Fibroblast of gingiva (primary cell): ENCODE measurements around the gene TNFRSF9.

Source experiments
- DNase-seq: peaks from one replicate; pipeline ENCODE4 v3.0.0-alpha.2; 2011; ENCODE audit warnings: low read depth

The TNFRSF9 gene

DNA sequence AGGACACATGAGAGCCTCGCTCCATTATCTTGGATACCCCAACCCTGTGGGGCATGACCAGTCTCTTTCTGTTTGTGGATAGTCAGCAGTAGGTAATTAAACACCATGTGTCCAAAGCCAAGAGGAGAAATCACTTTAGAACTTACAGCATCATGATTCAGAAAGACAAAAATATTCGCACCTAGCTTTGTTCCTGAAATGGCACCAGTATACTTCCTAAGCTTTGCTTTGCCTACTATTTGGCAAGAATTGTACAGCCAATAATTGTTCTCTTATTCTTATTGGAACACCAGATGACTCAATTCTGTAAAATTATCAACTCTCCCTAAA, 24.2 kb downstream of the TNFRSF9 start:
- no peak for DNase-seq

- no peak for DNase-seq
Measured at GRCh38 chr1:7915826-7916500, 24.7 kb downstream of the TNFRSF9 start.

DNA sequence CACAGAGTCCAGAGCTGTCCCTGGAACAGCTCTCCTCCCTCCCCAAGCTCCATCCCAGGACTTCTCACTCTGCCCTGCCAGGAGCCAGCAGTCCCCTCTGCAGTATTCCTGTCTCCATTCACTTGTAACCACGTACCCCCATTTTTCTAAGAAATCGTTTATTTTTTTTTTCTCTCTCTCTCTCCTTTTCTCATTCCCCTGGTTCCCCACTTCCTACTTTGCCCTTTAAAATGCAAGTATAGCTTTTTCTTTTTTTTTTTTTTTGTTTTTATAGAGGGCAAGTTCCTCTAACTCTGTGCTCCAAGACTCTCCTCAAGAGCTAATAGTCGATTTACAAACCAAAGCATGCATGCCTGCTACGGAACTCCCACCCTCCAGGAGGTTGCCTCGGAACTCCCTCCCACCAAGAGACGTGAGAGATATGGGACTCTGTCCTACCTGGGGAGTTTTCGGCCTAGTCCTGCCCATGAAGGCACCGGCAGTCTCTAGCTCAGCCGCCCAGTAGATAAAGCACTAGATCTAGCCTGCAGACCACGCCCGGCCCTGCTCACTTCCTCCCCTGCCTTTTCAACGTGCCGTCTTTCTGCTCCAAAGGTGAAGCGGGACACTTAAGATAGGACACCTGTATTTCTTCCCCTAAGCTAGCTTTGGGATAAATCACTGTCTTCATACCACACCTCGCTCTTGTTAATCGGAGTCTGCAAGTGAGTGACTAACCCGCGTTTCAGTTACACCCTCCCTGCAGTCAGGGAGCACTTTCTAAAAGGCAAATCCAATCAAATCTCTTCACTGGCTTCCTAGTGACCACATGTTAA, 27.7 kb downstream of the TNFRSF9 start:
- no peak for DNase-seq

DNA sequence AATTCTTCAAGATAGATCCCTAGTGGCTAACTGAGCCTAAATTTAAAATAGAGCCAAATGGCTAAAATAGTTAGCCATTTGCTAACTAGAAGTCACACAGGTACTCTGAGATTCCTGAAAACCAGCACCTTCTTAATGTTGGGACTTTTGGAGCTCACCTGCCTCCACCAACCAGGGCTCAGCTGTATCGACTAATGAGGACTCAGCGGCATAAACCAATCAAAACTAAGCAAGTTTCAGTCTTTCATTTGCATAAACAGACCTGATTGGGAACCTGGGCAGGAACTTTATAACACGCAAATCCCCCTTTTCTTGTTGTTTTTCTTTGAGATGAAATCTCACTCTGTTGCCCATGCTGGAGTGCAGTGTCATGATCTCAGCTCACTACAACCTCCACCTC, 28.5 kb downstream of the TNFRSF9 start:
- no peak for DNase-seq

DNA sequence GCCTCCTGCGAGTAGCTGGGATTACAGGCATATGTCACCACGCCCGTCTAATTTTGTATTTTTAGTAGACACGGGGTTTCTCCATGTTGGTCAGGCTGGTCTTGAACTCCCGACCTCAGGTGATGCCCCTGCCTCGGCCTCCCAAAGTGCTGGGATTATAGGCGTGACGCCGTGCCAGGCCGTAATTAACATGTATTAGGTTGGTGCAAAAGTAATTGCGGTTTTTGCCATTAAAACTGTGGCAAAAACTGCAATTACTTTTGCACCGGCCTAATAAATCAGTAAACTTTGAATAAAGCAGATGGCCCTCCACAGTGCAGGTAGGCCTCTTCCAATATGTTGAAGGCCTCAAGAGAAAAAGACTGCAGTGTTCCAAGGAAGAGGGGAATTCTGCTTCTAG, 35.4 kb downstream of the TNFRSF9 start:
- DNase-seq: no peak

DNA sequence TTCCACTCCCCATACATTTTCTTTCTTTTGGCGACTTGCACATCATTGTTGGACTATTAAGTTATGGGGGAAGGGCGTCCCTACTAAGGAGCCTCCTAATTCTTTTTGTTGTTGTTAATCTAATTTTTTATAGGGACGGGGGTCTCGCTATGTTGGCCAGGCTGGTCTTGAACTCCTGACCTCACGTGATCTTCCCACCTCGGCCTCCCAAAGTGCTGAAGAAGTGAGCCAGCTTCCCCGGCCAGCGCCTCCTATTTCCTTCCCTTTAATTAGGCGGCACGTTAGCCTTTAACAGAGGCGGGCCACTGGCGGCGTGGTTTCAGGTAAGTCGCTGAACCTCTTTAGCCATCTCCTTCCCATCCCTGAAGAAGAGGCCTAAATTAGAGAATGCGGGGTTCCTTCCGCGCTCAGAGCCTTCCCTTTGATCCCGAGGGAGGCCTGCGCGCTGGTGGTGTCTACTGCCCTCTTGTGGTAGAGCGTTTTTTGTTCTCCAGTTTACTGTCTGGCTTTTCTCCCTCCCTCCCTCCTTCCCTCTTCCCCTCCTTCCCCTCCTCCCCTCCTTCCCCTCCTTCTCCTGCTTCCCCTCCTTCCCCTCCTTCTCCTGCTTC, 38.1 kb downstream of the TNFRSF9 start:
- peak; percentile 62 for DNase-seq

GRCh38 chr1:7899741-7900140, 40.9 kb downstream of the TNFRSF9 start:
- DNase-seq: no peak

GRCh38 chr1:7898962-7899361, 41.7 kb downstream of the TNFRSF9 start:
- no peak for DNase-seq

GRCh38 chr1:7896994-7897393, 43.6 kb downstream of the TNFRSF9 start:
- no peak for DNase-seq

- DNase-seq: peak; percentile 95
Measured at GRCh38 chr1:7893529-7894180, 47.0 kb downstream of the TNFRSF9 start.

DNA sequence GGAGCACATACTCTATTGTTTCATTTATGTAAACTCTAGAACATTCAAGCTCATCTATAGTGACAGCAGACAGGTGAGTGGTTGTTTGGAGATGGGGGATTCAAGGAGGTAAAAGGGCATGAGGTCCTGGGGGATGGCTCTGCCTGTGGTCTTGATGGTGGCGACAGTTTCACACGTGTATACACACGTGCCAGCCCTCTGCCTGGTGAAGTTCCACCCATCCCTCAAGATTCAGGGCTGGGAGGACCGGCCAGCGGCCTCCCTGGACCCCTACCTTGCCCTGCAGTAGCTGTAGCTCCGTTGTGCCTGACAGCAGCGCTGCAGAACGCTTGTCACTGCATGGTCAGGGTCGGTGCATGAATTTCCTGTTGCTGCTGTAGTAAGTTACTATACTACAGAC, 48.8 kb downstream of the TNFRSF9 start:
- no peak for DNase-seq

DNA sequence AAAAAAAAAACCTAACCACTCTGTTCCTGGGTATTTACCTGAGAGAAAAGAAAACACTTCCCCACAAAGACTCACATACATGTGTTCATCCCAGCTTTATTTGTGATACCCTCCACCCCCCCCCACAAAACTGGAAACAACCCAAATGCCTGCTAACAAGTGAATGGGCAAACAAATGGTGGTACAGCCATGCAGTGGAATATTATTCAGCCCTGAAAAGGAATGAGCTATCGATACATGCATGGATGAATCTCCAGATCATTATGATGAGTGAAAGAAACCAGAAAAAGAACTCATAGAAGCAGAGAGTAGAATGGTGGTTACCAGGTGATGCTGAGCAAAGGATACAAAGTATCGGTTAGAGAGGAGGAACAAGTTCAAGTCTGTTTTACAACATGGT, 49.8 kb downstream of the TNFRSF9 start:
- no peak for DNase-seq

GRCh38 chr1:7888248-7889081, 52.2 kb downstream of the TNFRSF9 start:
- DNase-seq: peak; percentile 65

GRCh38 chr1:7886405-7886745, 54.3 kb downstream of the TNFRSF9 start:
- no peak for DNase-seq

DNA sequence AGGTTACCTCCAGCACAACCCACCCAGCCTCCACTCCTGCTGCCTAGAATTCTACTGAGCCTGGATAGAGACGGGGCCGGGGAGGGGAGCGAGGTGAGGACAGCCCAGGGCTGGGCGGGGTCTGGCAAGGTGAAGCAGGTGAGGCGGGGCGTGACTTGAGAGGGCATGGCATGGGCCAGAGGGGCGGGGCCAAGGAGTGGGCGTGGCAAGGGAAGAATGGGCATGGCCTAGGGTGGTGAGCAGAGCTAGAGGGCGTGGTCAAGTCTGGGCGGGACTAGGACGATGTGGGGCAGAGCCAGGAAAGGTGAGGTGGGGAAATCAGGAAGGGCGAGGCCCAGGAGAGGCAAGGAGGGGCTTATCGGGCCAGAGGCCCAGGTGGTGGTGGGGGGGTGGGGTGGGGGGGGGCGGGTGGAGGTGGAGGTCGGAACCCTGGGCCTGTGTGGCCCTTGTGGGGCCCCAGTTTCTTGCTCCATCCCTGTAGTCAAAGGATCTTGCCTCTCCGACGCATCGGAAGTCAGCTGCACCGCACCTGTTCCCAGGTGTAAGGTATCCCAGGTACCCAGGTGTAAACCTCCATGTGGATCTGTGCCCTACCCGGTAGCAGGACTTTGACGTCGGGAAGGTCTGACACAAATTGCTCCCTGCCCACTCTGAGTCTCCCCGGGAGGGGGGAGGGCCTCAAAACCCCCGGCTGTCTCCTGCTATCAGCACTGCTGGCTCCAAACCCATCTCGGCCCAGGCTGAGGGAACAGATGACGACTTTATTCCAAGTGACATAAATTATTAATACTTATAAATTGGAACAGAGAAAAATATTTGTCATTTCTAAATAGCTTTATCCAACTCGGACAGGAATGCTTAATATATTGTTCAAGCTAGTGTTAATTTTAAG, 54.9 kb downstream of the TNFRSF9 start:
- DNase-seq: no peak

- DNase-seq: no peak
Measured at GRCh38 chr1:7884757-7885156, 55.9 kb downstream of the TNFRSF9 start.

- DNase-seq: no peak
Measured at GRCh38 chr1:7879228-7879627, 61.4 kb downstream of the TNFRSF9 start.

GRCh38 chr1:7878027-7878426, 62.6 kb downstream of the TNFRSF9 start:
- DNase-seq: no peak

- DNase-seq: no peak
Measured at GRCh38 chr1:7873801-7874795, 66.5 kb downstream of the TNFRSF9 start.

- DNase-seq: no peak
Measured at GRCh38 chr1:7871136-7871535, 69.5 kb downstream of the TNFRSF9 start.
